Activated B cell treated with CpG ODN at 0.5 μM for 24 hours (primary cell): Measurements from ENCODE around the gene STX7. TPM values are rescaled to one million over a fixed set of nuclear protein-coding genes. Genes with fewer than 3 reads are reported as not detected.

Experiments
- ATAC-seq: fragments of 200-7000 bp; cut with Tn5 transposase; one replicate; pipeline ENCODE4 v1.10.0; 2021; ENCODE audit warnings: low read depth, mild to moderate bottlenecking, moderate library complexity
- CTCF ChIA-PET: fragments of 350-600 bp; sonication (Branson Sonifier 250); formaldehyde crosslinking; loops from one replicate; lab custom pipeline; 2021; ENCODE audit warnings: antibody characterized with exemption; lab: Charles Lee
- POLR2A ChIA-PET: fragments of 350-600 bp; sonication (Branson Sonifier 250); formaldehyde crosslinking; loops from one replicate; lab custom pipeline; 2021; ENCODE audit warnings: antibody characterized with exemption; lab: Charles Lee
- DNase-seq: peaks from one replicate; pipeline ENCODE4 v3.0.0; 2022
- H3K27ac Mint-ChIP-seq: one replicate; pipeline ENCODE4 v1.8.0; 2020; ENCODE audit warnings: mixed read lengths
- H3K27me3 Mint-ChIP-seq: one replicate; pipeline ENCODE4 v1.8.0; 2021; ENCODE audit warnings: mixed read lengths
- H3K36me3 Mint-ChIP-seq: one replicate; pipeline ENCODE4 v1.8.0; 2021; ENCODE audit warnings: low read depth, mixed read lengths
- H3K4me1 Mint-ChIP-seq: one replicate; pipeline ENCODE4 v1.8.0; 2021; ENCODE audit warnings: mixed read lengths
- H3K4me3 Mint-ChIP-seq: one replicate; pipeline ENCODE4 v1.8.0; 2020; ENCODE audit warnings: mild to moderate bottlenecking, mixed read lengths
- H3K9me3 Mint-ChIP-seq: one replicate; pipeline ENCODE4 v1.8.0; 2020; ENCODE audit warnings: mixed read lengths
- intact Hi-C: fragments of 100-400 bp; cut with micrococcal nuclease; formaldehyde crosslinking; loops from one replicate; pipeline ENCODE4 v1.15.1; 2024
- total RNA-seq: library from RNA; stranded (reverse); gene quantifications from 2 replicates; pipeline ENCODE4 v1.2.3, GENCODE V29; 2022
- TF ChIP-seq, protein P1 (sequence below): fragments of 200-600 bp; IDR thresholded peaks from one replicate; pipeline ENCODE4 v1.8.0; 2022; ENCODE audit warnings: antibody characterized with exemption, mild to moderate bottlenecking

Gene STX7
- total RNA-seq, 1 donor from 2014 or later, result 138 TPM

DNA sequence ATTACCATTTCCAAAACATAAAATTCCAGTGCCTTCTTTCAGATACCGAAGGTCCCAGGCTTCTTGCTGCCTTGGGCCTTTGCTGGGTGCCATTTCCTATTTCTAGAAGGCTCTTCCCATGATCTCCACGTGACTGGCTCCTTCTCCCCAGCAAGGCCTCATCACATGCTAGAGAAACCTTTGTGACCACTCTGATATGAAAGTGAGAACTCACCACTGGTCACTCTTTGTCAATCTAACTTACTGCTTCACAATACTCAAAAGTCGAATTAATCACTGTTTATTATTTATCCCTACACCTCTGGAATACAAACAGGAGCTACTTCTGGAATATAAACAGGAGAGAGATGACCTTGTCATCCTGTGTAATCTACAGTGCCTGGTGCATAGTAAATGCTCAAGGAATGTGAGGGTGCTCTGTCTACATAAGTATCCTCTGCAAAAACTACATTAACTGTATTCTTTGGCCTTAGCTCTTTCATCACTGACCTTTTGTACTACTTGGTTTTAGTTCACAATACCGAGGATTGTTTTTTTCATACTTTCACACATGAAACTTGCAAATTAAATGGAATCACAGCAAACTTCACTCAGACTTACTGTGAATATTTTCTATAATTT, 1.6 kb downstream of the STX7 start:
- DNase-seq (no peak), ATAC-seq (no peak)
- Mint-ChIP-seq H3K4me3 (peak overlapping the region; percentile 92), H3K9me3 (no peaks in the 10 kb centered on the region), H3K27ac (peak overlapping the region; percentile 77), H3K36me3 (peaks cover 48% of the 10 kb centered on the region), H3K27me3 (no peaks in the 10 kb centered on the region), H3K4me1 (peaks cover 83% of the 10 kb centered on the region)
- intact Hi-C loops, result loop anchor here (5.0 to 10.0 kb wide), 3 partner anchors 884 to 1733 kb away; partner anchors contain the start of genes EPB41L2 and MED23
- ChIA-PET POLR2A (interaction anchor here (1.0 to 3.8 kb wide), 6 partner anchors 8 to 156 kb away, joined by 3 to 79 read pairs (median 4); no protein-coding TSS in a partner anchor), CTCF (interaction anchor here (1.0 to 1.2 kb wide), 2 partner anchors 22 to 27 kb away, joined by 3 read pairs; no protein-coding TSS in a partner anchor)
- TF ChIP-seq, protein P1, sequence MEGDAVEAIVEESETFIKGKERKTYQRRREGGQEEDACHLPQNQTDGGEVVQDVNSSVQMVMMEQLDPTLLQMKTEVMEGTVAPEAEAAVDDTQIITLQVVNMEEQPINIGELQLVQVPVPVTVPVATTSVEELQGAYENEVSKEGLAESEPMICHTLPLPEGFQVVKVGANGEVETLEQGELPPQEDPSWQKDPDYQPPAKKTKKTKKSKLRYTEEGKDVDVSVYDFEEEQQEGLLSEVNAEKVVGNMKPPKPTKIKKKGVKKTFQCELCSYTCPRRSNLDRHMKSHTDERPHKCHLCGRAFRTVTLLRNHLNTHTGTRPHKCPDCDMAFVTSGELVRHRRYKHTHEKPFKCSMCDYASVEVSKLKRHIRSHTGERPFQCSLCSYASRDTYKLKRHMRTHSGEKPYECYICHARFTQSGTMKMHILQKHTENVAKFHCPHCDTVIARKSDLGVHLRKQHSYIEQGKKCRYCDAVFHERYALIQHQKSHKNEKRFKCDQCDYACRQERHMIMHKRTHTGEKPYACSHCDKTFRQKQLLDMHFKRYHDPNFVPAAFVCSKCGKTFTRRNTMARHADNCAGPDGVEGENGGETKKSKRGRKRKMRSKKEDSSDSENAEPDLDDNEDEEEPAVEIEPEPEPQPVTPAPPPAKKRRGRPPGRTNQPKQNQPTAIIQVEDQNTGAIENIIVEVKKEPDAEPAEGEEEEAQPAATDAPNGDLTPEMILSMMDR, result no peak

DNA sequence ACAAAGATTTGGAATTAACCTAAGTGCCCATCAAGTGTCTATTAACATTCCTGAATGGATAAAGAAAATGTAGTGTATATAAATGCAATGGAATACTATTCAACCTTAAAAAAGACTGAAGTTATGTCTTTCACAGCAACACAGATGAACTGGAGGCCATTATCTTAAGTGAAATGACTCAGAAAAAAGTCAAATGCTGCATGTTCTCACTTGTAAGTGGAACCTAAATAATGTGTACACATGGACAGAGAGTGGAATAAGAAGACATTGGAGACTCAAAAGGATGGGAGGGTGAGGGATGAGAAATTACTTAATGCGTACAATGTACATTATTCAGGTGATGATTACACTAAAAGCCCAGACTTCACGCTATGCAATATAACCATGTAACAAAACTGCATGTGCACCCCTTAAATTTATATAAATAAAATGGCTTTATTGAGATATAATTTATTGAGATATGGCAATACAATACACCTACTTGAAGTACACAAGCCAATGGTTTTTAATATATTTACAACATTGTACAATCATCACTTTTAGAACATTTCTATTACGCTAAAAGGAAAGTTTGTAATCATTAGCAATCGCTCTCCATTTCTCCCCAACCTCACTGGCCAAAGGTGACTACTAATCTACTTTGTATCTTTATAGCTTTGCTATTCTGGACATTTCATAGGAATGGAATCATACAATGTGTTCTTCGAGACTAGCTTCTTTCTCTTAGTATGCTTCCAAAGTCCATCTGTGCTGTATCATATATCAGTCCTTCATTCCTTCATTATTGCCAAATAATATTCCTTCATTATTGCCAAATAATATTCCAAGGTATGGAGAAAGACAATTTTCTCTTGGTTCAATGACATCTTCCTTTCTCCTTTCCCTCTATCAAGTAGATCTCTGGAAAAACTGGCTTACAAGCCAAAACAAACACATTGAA, 5.8 kb downstream of the STX7 start:
- Mint-ChIP-seq H3K4me1 (peaks cover 87% of the 10 kb centered on the region), H3K27ac (peak overlapping the region; percentile 77)
- POLR2A ChIA-PET, result interaction anchor here (0.6 to 2.1 kb wide), 2 partner anchors 12 to 266 kb away, joined by 6 to 10 read pairs; no protein-coding TSS in a partner anchor

DNA sequence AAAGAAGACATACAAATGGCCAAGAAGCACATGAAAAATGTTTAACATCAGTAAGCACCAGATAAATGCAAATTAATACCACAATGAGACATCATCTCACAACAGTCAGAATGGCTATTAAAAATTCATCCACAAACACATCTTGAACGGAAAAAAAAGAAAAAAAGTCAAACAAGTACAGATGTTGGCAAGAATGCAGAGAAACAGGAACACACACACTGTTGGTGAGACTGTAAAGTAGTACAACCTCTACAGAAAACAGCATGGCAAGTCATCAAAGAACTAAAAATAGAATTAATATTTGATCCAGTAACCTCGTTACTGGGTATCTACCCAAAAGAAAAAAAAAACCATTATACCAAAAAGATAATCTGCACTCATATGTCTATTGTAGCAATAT, 6.5 kb downstream of the STX7 start:
- peaks cover 92% of the 10 kb centered on the region for H3K4me1 Mint-ChIP-seq
- peak overlapping the region; percentile 77 for H3K27ac Mint-ChIP-seq
- intact Hi-C loops, result no loop called here
- peak overlapping the region; percentile 32 for H3K4me3 Mint-ChIP-seq
- DNase-seq (no peak), ATAC-seq (peak; percentile 31)
- H3K9me3 Mint-ChIP-seq, result no peaks in the 10 kb centered on the region
- ChIA-PET CTCF (no interaction called here), POLR2A (no interaction called here)
- H3K36me3 Mint-ChIP-seq, result peaks cover 81% of the 10 kb centered on the region
- TF ChIP-seq, protein P1, result no peak
- no peaks in the 10 kb centered on the region for H3K27me3 Mint-ChIP-seq

More for the DNA sequence above, 5.8 kb downstream of the STX7 start:
- Mint-ChIP-seq H3K27me3 (no peaks in the 10 kb centered on the region), H3K36me3 (peaks cover 75% of the 10 kb centered on the region), H3K9me3 (no peaks in the 10 kb centered on the region), H3K4me3 (peak overlapping the region; percentile 32)
- CTCF ChIA-PET, result interaction anchor here (0.6 kb wide), 1 partner anchor 17 kb away, joined by 3 read pairs; no protein-coding TSS in a partner anchor
- ATAC-seq (no peak), DNase-seq (no peak)
- intact Hi-C loops, result no loop called here
- TF ChIP-seq, protein P1, result no peak

DNA sequence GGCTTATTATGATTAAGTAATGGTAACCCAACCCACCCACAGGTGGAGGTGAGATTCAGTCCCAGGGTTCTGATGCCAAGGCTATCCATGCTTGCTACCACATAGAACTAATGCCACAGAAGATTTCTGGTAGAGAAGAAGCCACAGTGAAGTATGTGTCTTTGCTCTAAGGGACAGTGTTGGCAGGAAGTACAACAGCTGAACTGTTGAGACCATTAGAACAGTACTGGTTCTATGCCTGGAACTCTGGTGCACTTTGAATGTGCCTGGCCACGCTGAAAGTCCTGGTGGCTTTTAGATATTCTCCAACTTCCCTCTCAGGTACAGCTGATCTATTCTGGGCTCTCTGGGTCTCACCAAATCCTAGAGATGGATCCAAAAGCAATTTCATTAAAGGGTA, 7.8 kb downstream of the STX7 start:
- no peak for ATAC-seq
- TF ChIP-seq, protein P1, result no peak
- POLR2A ChIA-PET, result interaction anchor here (0.7 to 1.1 kb wide), 2 partner anchors 10 to 554 kb away, joined by 3 to 6 read pairs; partner anchors contain the start of gene CCN2
- DNase-seq, result no peak
- Mint-ChIP-seq H3K9me3 (no peaks in the 10 kb centered on the region), H3K4me1 (peaks cover 94% of the 10 kb centered on the region), H3K4me3 (peak overlapping the region; percentile 32), H3K27me3 (no peaks in the 10 kb centered on the region), H3K27ac (peak overlapping the region; percentile 77), H3K36me3 (peaks cover 82% of the 10 kb centered on the region)
- intact Hi-C loops, result no loop called here
- CTCF ChIA-PET, result interaction anchor here (1.0 kb wide), 1 partner anchor 25 kb away, joined by 4 read pairs; no protein-coding TSS in a partner anchor
